ENCODE results near the gene SGCA. TPM values are rescaled to one million over a fixed set of nuclear protein-coding genes. Genes with fewer than 3 reads are reported as not detected.

SGCA gene
- total RNA-seq, 1 experiment from 2014 or later, result not detected

GRCh38 chr17:50146230-50146926 is 19.4 kb upstream of the SGCA start:
- Histone ChIP-seq H3K9me2 (ENCODE audit: insufficient read depth) (no peaks in the 10 kb centered on the region), H3K4me2 (peak overlapping the region; percentile 95), H4K20me1 (ENCODE audit: insufficient read depth) (peaks cover 58% of the 10 kb centered on the region), H3K9me3 (ENCODE audit: insufficient read depth, low read depth) (no peaks in the 10 kb centered on the region), H3K27ac (no peak overlapping the region), H3K79me2 (ENCODE audit: low read depth) (peaks cover 56% of the 10 kb centered on the region), H2AFZ (no peak overlapping the region), H3K36me3 (ENCODE audit: low read depth) (peaks cover 26% of the 10 kb centered on the region; the same call in 1 of the 2 replicates), H3F3A (ENCODE audit: insufficient read depth, low read depth) (peaks cover 29% of the 10 kb centered on the region), H3K27me3 (ENCODE audit: insufficient read depth, low read depth) (no peaks in the 10 kb centered on the region), H3K4me3 (no peak overlapping the region), H3K4me1 (replicated peaks; ENCODE audit: insufficient read depth) (peaks cover 51% of the 10 kb centered on the region)
- no peak for DNase-seq
- BruUV-seq (replicated peaks), result no TSS peak
- TF ChIP-seq EZH2 (IDR thresholded peaks at IDR 0.05; ENCODE audit: low read depth) (no peak), CTCF (conservative IDR thresholded peaks at IDR 0.05) (0 out of 2 replicates have a peak, but pooled peaks have one; percentile 25)
- POLR2A ChIA-PET (ENCODE audit: unreplicated experiment), result interaction anchor here (0.5 kb wide), 1 partner anchor 11 kb away, joined by 4 read pairs; no protein-coding TSS in a partner anchor
- CTCF ChIA-PET, result no interaction called here
- intact Hi-C loops (cut with micrococcal nuclease; ENCODE audit: unreplicated experiment), result no loop called here

GRCh38 chr17:50146927-50147665 is 18.7 kb upstream of the SGCA start:
- peaks cover 54% of the 10 kb centered on the region for H3K4me1 ChIP-seq (replicated peaks; ENCODE audit: insufficient read depth)
- H3K4me3 ChIP-seq, result peak overlapping the region; percentile 70; the same call in 1 of the 2 replicates
- H3K79me2 ChIP-seq (ENCODE audit: low read depth), result peaks cover 56% of the 10 kb centered on the region
- no peak overlapping the region for H3K27ac ChIP-seq
- H3K36me3 ChIP-seq (ENCODE audit: low read depth), result peaks cover 20% of the 10 kb centered on the region; the same call in 1 of the 2 replicates
- peaks cover 31% of the 10 kb centered on the region for H3F3A ChIP-seq (ENCODE audit: insufficient read depth, low read depth)
- TF ChIP-seq CTCF (conservative IDR thresholded peaks at IDR 0.05), result no peak
- ChIA-PET POLR2A (ENCODE audit: unreplicated experiment) (no interaction called here), CTCF (interaction anchor here (0.7 kb wide), 1 partner anchor 36 kb away, joined by 5 read pairs; no protein-coding TSS in a partner anchor)
- H4K20me1 ChIP-seq (ENCODE audit: insufficient read depth), result peaks cover 54% of the 10 kb centered on the region
- peak overlapping the region; percentile 95 for H3K4me2 ChIP-seq
- intact Hi-C loops (cut with micrococcal nuclease; ENCODE audit: unreplicated experiment), result no loop called here
- BruUV-seq (replicated peaks), result no TSS peak
- DNase-seq, result no peak
- H3K9me2 ChIP-seq (ENCODE audit: insufficient read depth), result no peaks in the 10 kb centered on the region
- no peaks in the 10 kb centered on the region for H3K27me3 ChIP-seq (ENCODE audit: insufficient read depth, low read depth)
- H3K9me3 ChIP-seq (ENCODE audit: insufficient read depth, low read depth), result no peaks in the 10 kb centered on the region
- H2AFZ ChIP-seq, result no peak overlapping the region

GRCh38 chr17:50147841-50148225 is 18.0 kb upstream of the SGCA start:
- no peaks in the 10 kb centered on the region for H3K9me3 ChIP-seq (ENCODE audit: insufficient read depth, low read depth)
- H3K36me3 ChIP-seq (ENCODE audit: low read depth), result peaks cover 16% of the 10 kb centered on the region; the same call in 1 of the 2 replicates
- peaks cover 61% of the 10 kb centered on the region for H3K4me1 ChIP-seq (replicated peaks; ENCODE audit: insufficient read depth)
- POLR2A ChIA-PET (ENCODE audit: unreplicated experiment), result interaction anchor here (0.7 kb wide), 1 partner anchor 9 kb away, joined by 4 read pairs; no protein-coding TSS in a partner anchor
- CTCF ChIA-PET, result no interaction called here
- H3K79me2 ChIP-seq (ENCODE audit: low read depth), result peaks cover 56% of the 10 kb centered on the region
- peak overlapping the region; percentile 95 for H3K4me2 ChIP-seq
- intact Hi-C loops (cut with micrococcal nuclease; ENCODE audit: unreplicated experiment), result no loop called here
- no peak for DNase-seq
- no peak overlapping the region for H2AFZ ChIP-seq
- peaks cover 39% of the 10 kb centered on the region for H3F3A ChIP-seq (ENCODE audit: insufficient read depth, low read depth)
- no peak overlapping the region for H3K27ac ChIP-seq
- H3K27me3 ChIP-seq (ENCODE audit: insufficient read depth, low read depth), result no peaks in the 10 kb centered on the region
- TF ChIP-seq CTCF (conservative IDR thresholded peaks at IDR 0.05) (no peak), EZH2 (IDR thresholded peaks at IDR 0.05; ENCODE audit: low read depth) (no peak)
- no TSS peak for BruUV-seq (replicated peaks)
- no peaks in the 10 kb centered on the region for H3K9me2 ChIP-seq (ENCODE audit: insufficient read depth)
- peak overlapping the region; percentile 70 for H3K4me3 ChIP-seq
- H4K20me1 ChIP-seq (ENCODE audit: insufficient read depth), result peaks cover 52% of the 10 kb centered on the region

Measured in PC-9 (cell line).